Activated CD4-positive, alpha-beta memory T cell treated with anti-CD3 and anti-CD28 coated beads, Interleukin-2, amount 10 ng/mL, durations not matched to agents 7 days and 5 days (primary cell): ENCODE measurements around the gene PGA4. TPM values are rescaled to one million over a fixed set of nuclear protein-coding genes. Genes with fewer than 3 reads are reported as not detected.
"Not testable (repeated sequence)": the region's sequence is repeated elsewhere in the genome, so short reads cannot be mapped to it uniquely, and the experiment has no call there.

Experiments used
- CTCF ChIA-PET: fragments of 350-600 bp; sonication (Branson Sonifier 250); formaldehyde crosslinking; loops from one replicate; lab custom pipeline; 2021; ENCODE audit warnings: antibody characterized with exemption, inconsistent platforms; lab: Charles Lee
- POLR2A ChIA-PET: fragments of 350-600 bp; sonication (Branson Sonifier 250); formaldehyde crosslinking; loops from one replicate; lab custom pipeline; 2021; ENCODE audit warnings: antibody characterized with exemption; lab: Charles Lee
- DNase-seq: peaks from one replicate; pipeline ENCODE4 v3.0.0-alpha.2; 2020
- H3K27ac Mint-ChIP-seq: one replicate; pipeline ENCODE4 v1.8.0; 2021; ENCODE audit warnings: mild to moderate bottlenecking, mixed read lengths
- H3K27me3 Mint-ChIP-seq: one replicate; pipeline ENCODE4 v1.8.0; 2021; ENCODE audit warnings: mixed read lengths
- H3K36me3 Mint-ChIP-seq: one replicate; pipeline ENCODE4 v1.8.0; 2021; ENCODE audit warnings: low read depth, mixed read lengths
- H3K4me1 Mint-ChIP-seq: one replicate; pipeline ENCODE4 v1.8.0; 2021; ENCODE audit warnings: mixed read lengths
- H3K4me3 Mint-ChIP-seq: one replicate; pipeline ENCODE4 v1.8.0; 2021; ENCODE audit warnings: mild to moderate bottlenecking, mixed read lengths
- H3K9me3 Mint-ChIP-seq: one replicate; pipeline ENCODE4 v1.8.0; 2021; ENCODE audit warnings: mixed read lengths
- total RNA-seq, 2 experiments: library from RNA; stranded (reverse); gene quantifications; one replicate each; pipeline ENCODE4 v1.2.3, GENCODE V29; 2021

Gene PGA4
- total RNA-seq, 2 experiments from 2014 or later: not detected

DNA sequence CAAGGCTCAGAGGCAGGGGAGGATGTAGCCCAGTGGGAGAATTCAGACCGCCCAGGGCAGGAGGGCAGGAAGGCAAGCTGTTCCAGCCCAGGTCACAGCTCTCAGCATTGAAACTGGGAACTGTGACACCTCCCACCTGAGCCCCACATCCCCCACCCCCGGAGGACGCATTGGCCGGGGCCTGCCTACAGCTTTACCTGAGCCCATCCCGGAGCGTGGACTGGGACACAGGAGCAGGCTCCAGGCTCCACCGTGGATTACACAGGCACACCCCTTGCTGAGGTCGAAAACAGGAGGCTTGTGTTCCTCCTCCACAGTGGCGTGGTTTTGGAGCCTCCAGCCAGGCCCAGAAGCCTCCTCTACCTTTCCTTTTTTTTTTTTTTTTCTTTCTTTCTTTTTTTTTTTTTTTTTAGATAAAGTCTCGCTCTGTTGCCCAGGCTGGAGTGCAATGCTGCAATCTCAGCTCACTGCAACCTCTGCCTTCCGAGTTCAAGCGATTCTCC is 27.9 kb upstream of the PGA4 start:
- no peak for DNase-seq
- H3K9me3 Mint-ChIP-seq: peaks cover 3% of the 10 kb centered on the region
- H3K27ac Mint-ChIP-seq: no peak overlapping the region
- no peak overlapping the region for H3K4me3 Mint-ChIP-seq
- H3K4me1 Mint-ChIP-seq: peaks cover 3% of the 10 kb centered on the region
- ChIA-PET CTCF (no interaction called here), POLR2A (no interaction called here)
- H3K27me3 Mint-ChIP-seq: peaks cover 26% of the 10 kb centered on the region
- H3K36me3 Mint-ChIP-seq: no peaks in the 10 kb centered on the region

DNA sequence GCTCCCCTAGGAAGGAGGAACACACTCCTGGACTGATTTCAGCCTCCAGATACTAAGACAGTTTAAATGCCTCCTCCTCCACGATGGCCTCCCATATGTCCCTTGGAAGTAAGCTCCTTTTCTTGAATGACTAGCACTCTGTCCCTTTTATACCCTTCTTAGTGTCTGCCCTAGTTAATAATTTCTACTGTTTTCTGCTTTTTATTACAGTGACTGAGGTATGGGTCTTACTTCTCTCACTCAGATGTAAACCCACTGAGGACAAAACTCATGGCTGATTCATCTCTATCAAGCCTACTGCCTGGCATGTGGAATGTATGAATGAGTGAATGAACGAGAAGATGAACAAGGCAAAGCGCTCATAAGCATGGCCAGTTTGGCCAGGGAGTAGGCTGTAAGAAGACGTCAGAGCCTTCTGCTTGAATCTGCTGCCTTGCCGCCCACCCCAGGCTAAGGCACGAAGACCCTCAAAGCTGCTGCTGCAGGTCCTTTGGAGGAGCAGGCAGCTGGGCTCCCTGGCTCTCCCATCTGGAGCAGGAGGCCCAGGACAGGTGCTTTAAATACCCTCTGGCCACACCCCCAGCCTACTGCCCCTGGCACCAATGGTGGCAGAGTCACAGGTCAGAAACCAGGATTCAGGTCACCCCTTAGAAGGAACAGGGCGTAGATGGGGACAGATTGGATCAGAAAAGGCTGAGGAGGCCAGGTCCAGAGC is 27.0 kb upstream of the PGA4 start:
- Mint-ChIP-seq H3K4me3 (no peak overlapping the region), H3K4me1 (no peaks in the 10 kb centered on the region), H3K9me3 (peaks cover 5% of the 10 kb centered on the region), H3K27me3 (peaks cover 24% of the 10 kb centered on the region), H3K27ac (no peak overlapping the region), H3K36me3 (no peaks in the 10 kb centered on the region)
- ChIA-PET CTCF (interaction anchor here (1.1 kb wide), 1 partner anchor 8 kb away, joined by 5 read pairs; no protein-coding TSS in a partner anchor), POLR2A (interaction anchor here (0.5 kb wide), 1 partner anchor 75 kb away, joined by 3 read pairs; no protein-coding TSS in a partner anchor)
- DNase-seq: no peak

GRCh38 chr11:61195719-61196118 is 26.4 kb upstream of the PGA4 start:
- DNase-seq: no peak
- H3K4me1 Mint-ChIP-seq: no peaks in the 10 kb centered on the region
- H3K36me3 Mint-ChIP-seq: no peaks in the 10 kb centered on the region
- peaks cover 5% of the 10 kb centered on the region for H3K9me3 Mint-ChIP-seq
- POLR2A ChIA-PET: interaction anchor here (0.5 kb wide), 1 partner anchor 74 kb away, joined by 3 read pairs; no protein-coding TSS in a partner anchor
- H3K4me3 Mint-ChIP-seq: no peak overlapping the region
- CTCF ChIA-PET: interaction anchor here (1.1 kb wide), 1 partner anchor 8 kb away, joined by 5 read pairs; no protein-coding TSS in a partner anchor
- no peak overlapping the region for H3K27ac Mint-ChIP-seq
- peaks cover 28% of the 10 kb centered on the region for H3K27me3 Mint-ChIP-seq

DNA sequence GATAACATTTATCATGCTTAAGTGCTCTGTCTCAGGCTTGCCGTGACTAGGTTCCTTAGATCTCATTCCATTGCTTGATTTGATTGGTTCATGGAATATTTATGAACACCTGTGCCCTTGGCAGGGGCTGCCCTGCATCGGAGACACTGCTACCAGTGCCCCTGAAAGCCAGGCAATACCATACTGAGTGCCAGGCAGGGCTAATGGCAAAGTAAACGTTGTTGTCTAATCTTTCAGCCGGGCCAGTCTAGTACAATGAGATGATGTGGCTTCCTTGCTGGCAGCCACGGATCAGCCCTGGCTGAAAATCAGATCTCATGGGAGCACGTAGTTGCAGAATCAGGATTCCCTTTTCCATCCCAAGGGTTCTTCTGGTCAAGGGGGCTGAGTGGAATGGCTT is 23.8 kb upstream of the PGA4 start:
- no peak overlapping the region for H3K4me3 Mint-ChIP-seq
- peaks cover 5% of the 10 kb centered on the region for H3K9me3 Mint-ChIP-seq
- no peak for DNase-seq
- POLR2A ChIA-PET: no interaction called here
- peaks cover 4% of the 10 kb centered on the region for H3K4me1 Mint-ChIP-seq
- H3K27ac Mint-ChIP-seq: no peak overlapping the region
- no peaks in the 10 kb centered on the region for H3K36me3 Mint-ChIP-seq
- CTCF ChIA-PET: no interaction called here
- H3K27me3 Mint-ChIP-seq: peaks cover 31% of the 10 kb centered on the region

- Mint-ChIP-seq H3K4me1 (peaks cover 4% of the 10 kb centered on the region), H3K36me3 (no peaks in the 10 kb centered on the region), H3K27ac (no peak overlapping the region), H3K9me3 (peaks cover 5% of the 10 kb centered on the region), H3K27me3 (peaks cover 31% of the 10 kb centered on the region), H3K4me3 (no peak overlapping the region)
- ChIA-PET CTCF (no interaction called here), POLR2A (no interaction called here)
- DNase-seq: no peak
These were observed 23.1 kb upstream of the PGA4 start for GRCh38 chr11:61198948-61199523.

- Mint-ChIP-seq H3K4me3 (no peak overlapping the region), H3K4me1 (peaks cover 4% of the 10 kb centered on the region), H3K27ac (no peak overlapping the region), H3K27me3 (peaks cover 23% of the 10 kb centered on the region), H3K9me3 (peaks cover 5% of the 10 kb centered on the region), H3K36me3 (no peaks in the 10 kb centered on the region)
- ChIA-PET POLR2A (no interaction called here), CTCF (interaction anchor here (0.9 to 1.2 kb wide), 2 partner anchors 13 to 14 kb away, joined by 3 to 5 read pairs; no protein-coding TSS in a partner anchor)
- no peak for DNase-seq
These were observed 20.7 kb upstream of the PGA4 start for GRCh38 chr11:61201476-61201875.

DNA sequence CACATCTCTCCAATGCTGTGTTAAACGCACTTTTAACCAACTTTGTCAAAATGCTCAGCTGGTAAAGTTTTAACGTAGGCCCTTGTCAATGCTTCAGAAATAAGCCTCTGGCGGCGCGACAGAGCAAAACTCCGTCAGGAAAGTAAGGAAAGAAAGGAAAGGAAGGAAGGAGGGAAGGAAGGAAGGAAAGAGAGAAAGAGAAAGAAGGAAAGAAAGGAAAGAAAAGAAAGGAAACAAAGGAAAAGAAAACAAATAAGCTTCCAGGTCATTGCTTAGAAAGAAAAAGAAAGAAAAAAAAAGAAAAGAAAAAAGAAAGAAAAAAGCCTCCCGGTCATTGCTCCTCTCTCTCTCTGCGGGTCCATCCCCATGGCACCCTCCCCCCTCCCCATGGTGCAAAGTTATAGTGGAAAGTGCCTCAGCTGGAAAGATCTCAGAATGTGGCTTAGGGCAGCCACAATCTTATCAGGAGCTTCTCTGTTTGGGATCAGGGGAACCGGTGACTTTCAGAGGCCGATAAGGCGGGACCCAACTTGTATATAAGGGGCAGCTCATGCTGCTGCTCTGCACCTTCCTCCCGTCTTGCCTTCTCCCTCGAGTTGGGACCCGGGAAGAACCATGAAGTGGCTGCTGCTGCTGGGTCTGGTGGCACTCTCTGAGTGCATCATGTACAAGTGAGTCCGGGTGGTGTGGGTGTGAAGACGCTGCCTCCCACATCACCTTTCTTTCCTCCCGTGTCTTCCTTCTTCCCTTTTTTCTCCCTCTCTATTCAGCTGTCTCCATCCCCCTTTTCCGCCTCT is 19.0 kb upstream of the PGA4 start, which contains the start of gene PGA3:
TSS of gene PGA3 (plus strand) at position 566 of the 797 bp plus-strand sequence. CDS start at position 616, 50 bp downstream.
- POLR2A ChIA-PET, H3K36me3 Mint-ChIP-seq, DNase-seq, H3K9me3 Mint-ChIP-seq, H3K27ac Mint-ChIP-seq, H3K4me1 Mint-ChIP-seq, H3K4me3 Mint-ChIP-seq: not testable (repeated sequence)
- H3K27me3 Mint-ChIP-seq: peaks cover 18% of the 10 kb centered on the region
- CTCF ChIA-PET: interaction anchor here (0.6 kb wide), 1 partner anchor 279 kb away, joined by 4 read pairs; no protein-coding TSS in a partner anchor

GRCh38 chr11:61203873-61204272 is 18.3 kb upstream of the PGA4 start:
- H3K4me3 Mint-ChIP-seq, POLR2A ChIA-PET, H3K27ac Mint-ChIP-seq, H3K4me1 Mint-ChIP-seq, H3K36me3 Mint-ChIP-seq, CTCF ChIA-PET, H3K9me3 Mint-ChIP-seq, DNase-seq: not testable (repeated sequence)
- peaks cover 18% of the 10 kb centered on the region for H3K27me3 Mint-ChIP-seq

DNA sequence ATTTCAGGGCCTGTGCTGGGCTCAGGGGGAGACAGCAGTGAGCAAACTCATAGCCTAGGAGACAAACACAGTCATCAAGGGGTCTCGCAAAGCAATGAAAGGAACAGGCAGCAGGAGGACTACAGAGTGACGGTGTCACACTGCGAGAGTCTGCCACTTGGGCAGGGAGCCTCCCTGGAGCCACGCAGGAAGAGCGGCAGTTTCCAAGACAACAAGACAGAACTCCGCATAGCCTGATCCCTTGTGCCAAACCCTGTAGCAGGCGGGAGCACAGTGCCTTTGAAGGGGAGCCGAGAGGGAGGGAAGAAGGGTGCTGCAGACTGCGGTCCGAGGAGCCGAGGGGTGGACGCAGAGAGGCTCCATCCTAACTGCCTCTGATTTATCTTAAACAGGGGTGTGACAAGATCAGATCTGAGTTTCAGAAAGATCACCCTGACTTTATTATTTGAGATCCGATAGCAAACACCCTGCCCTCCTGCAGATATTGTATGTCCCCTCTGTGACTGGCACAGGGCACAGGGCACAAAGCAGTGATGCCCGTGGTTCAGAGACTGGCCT is 17.6 kb upstream of the PGA4 start:
- H3K27ac Mint-ChIP-seq, H3K36me3 Mint-ChIP-seq, H3K4me3 Mint-ChIP-seq, CTCF ChIA-PET, POLR2A ChIA-PET, DNase-seq, H3K4me1 Mint-ChIP-seq, H3K9me3 Mint-ChIP-seq: not testable (repeated sequence)
- peaks cover 18% of the 10 kb centered on the region for H3K27me3 Mint-ChIP-seq

- POLR2A ChIA-PET, H3K4me3 Mint-ChIP-seq, H3K36me3 Mint-ChIP-seq, H3K4me1 Mint-ChIP-seq, H3K9me3 Mint-ChIP-seq, DNase-seq, H3K27ac Mint-ChIP-seq, H3K27me3 Mint-ChIP-seq, CTCF ChIA-PET: not testable (repeated sequence)
These were observed 14.4 kb upstream of the PGA4 start for GRCh38 chr11:61207636-61208310.

GRCh38 chr11:61210629-61211028 is 11.5 kb upstream of the PGA4 start:
- CTCF ChIA-PET: not testable (repeated sequence)

GRCh38 chr11:61211327-61211952 is 10.7 kb upstream of the PGA4 start:
- H3K27ac Mint-ChIP-seq, H3K4me3 Mint-ChIP-seq, H3K27me3 Mint-ChIP-seq, POLR2A ChIA-PET, H3K9me3 Mint-ChIP-seq, DNase-seq, CTCF ChIA-PET, H3K36me3 Mint-ChIP-seq, H3K4me1 Mint-ChIP-seq: not testable (repeated sequence)

More at GRCh38 chr11:61210629-61211028, 11.5 kb upstream of the PGA4 start:
- H3K9me3 Mint-ChIP-seq, H3K4me3 Mint-ChIP-seq, POLR2A ChIA-PET, H3K27me3 Mint-ChIP-seq, H3K27ac Mint-ChIP-seq, H3K4me1 Mint-ChIP-seq, DNase-seq, H3K36me3 Mint-ChIP-seq: not testable (repeated sequence)
